ENCODE measurements around the gene FGF8. TPM values are rescaled to one million over a fixed set of nuclear protein-coding genes. Genes with fewer than 3 reads are reported as not detected.

FGF8 gene
- total RNA-seq, 2 experiments from 2014 or later = 0.38 TPM; not detected in 1

DNA sequence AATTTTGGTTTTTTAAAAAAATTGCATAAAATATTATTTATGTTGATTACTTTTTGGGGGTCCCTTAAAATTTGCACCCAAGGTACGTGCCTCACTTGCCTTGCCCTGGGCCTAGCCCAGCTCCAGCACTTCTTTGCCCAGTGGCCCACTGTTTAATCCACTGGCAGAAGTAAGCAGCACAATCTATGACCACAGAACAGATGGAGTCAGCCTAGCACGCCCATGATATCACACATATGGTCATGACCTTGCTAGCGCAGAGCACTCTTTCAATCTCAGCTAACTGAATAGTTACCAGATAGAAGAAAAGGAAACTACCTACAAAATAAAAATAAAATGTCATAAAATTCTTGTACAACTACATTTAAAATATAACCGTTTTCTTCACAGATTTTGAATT, 36.7 kb upstream of the FGF8 start:
- ChIA-PET CTCF (interaction anchor here (0.8 to 1.9 kb wide), 7 partner anchors 18 to 261 kb away, joined by 3 to 12 read pairs (median 5); no protein-coding TSS in a partner anchor), POLR2A (interaction anchor here (0.6 to 1.4 kb wide), 2 partner anchors 9 to 11 kb away, joined by 4 to 6 read pairs; no protein-coding TSS in a partner anchor)
- peaks cover 51% of the 10 kb centered on the region for H3K4me1 Mint-ChIP-seq (ENCODE audit: low read depth)
- no peak for DNase-seq
- no peaks in the 10 kb centered on the region for H3K9me3 Mint-ChIP-seq
- TF ChIP-seq, protein P1, sequence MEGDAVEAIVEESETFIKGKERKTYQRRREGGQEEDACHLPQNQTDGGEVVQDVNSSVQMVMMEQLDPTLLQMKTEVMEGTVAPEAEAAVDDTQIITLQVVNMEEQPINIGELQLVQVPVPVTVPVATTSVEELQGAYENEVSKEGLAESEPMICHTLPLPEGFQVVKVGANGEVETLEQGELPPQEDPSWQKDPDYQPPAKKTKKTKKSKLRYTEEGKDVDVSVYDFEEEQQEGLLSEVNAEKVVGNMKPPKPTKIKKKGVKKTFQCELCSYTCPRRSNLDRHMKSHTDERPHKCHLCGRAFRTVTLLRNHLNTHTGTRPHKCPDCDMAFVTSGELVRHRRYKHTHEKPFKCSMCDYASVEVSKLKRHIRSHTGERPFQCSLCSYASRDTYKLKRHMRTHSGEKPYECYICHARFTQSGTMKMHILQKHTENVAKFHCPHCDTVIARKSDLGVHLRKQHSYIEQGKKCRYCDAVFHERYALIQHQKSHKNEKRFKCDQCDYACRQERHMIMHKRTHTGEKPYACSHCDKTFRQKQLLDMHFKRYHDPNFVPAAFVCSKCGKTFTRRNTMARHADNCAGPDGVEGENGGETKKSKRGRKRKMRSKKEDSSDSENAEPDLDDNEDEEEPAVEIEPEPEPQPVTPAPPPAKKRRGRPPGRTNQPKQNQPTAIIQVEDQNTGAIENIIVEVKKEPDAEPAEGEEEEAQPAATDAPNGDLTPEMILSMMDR (IDR thresholded peaks at IDR 0.05) = no peak
- intact Hi-C loops (cut with micrococcal nuclease) = no loop called here
- peak overlapping the region; percentile 55 for H3K27ac Mint-ChIP-seq
- no peaks in the 10 kb centered on the region for H3K27me3 Mint-ChIP-seq
- no peak for ATAC-seq
- peaks cover 73% of the 10 kb centered on the region for H3K36me3 Mint-ChIP-seq (ENCODE audit: low read depth)
- no peak overlapping the region for H3K4me3 Mint-ChIP-seq

DNA sequence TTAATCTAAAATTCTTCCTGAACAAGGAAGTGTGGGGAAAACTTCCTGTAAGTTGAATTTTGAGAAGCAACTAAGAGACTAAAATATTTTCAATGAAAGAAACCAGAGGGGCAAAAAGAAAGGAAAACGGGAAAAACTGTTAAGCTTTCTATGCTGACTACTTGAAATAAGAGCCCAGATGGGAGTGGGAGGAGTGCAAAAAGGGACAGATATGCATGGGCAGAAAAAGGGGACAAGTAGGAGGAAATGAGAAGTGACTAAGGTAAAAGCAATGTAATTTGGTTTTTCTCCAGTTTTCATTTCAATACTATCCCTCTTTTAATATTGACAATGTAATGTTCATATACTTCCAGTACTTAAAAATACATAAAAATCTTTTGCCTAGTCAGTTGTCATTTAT, 31.2 kb upstream of the FGF8 start:
- CTCF ChIA-PET = interaction anchor here (1.3 to 1.6 kb wide), 3 partner anchors 23 to 29 kb away, joined by 3 to 5 read pairs (median 3); no protein-coding TSS in a partner anchor
- Mint-ChIP-seq H3K4me3 (no peak overlapping the region), H3K27ac (peak overlapping the region; percentile 52), H3K27me3 (no peaks in the 10 kb centered on the region), H3K4me1 (ENCODE audit: low read depth) (peaks cover 34% of the 10 kb centered on the region), H3K36me3 (ENCODE audit: low read depth) (peaks cover 58% of the 10 kb centered on the region), H3K9me3 (no peaks in the 10 kb centered on the region)
- DNase-seq = no peak
- POLR2A ChIA-PET = interaction anchor here (0.8 to 4.2 kb wide), 2 partner anchors 10 to 11 kb away, joined by 3 to 13 read pairs; partner anchors contain the start of gene OGA
- ATAC-seq = no peak
- TF ChIP-seq, protein P1 (IDR thresholded peaks at IDR 0.05) = no peak
- intact Hi-C loops (cut with micrococcal nuclease) = no loop called here

DNA sequence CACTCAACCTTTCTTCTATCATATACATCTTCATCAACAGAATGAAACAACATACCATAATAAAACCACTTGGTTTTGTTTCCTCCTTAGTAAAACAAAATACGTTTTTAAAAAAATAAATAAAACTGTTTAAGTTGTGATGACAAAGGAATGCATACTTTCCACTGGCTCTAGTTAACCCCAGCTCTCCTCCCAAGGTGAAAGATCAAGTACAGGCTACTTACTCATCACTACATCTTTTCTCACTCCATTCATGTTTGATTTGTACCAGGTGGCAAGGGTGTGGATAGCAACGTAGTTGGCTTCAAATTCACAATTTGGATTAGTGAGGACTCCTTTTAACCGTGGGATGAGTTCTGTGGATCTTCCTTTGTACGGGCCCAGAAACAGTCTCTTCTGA, 27.6 kb upstream of the FGF8 start:
- intact Hi-C loops (cut with micrococcal nuclease) = no loop called here
- POLR2A ChIA-PET = interaction anchor here (0.8 to 1.4 kb wide), 2 partner anchors 9 to 16 kb away, joined by 4 to 5 read pairs; no protein-coding TSS in a partner anchor
- H3K27ac Mint-ChIP-seq = peak overlapping the region; percentile 21

DNA sequence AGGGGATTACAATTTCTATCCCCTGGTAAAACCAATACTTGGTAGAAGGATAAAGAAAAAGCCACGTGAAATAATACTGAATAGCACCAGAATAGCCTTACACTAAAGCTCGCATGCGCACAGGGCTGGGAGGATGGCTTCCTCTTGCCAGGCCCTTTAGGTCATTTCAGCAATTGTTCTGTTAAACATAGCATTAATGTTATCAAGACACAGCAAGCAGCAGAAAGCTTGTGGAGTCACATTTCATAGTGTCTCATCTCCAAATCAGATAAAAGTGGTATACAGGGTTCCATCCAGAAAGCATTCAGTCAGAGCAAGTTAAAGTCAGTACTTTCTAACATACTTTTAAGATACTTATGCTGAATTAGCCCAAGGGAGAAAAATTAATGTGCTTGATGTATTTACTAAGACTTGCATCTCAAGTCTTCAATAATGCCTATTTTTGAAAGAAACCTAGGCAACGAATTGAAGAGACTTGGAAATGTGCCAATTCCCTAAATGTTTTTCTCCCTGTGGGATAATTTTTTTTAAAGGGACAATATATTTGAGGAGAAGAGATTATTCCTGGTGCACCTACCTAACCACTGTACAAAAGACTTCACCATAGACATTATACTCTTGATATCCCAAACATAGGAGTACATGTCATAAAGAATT, 21.6 kb upstream of the FGF8 start:
- ATAC-seq = no peak
- no peak for DNase-seq
- TF ChIP-seq, protein P1 (IDR thresholded peaks at IDR 0.05) = no peak
- H3K27ac Mint-ChIP-seq = peak overlapping the region; percentile 67
- no peaks in the 10 kb centered on the region for H3K9me3 Mint-ChIP-seq
- ChIA-PET CTCF (interaction anchor here (0.8 to 5.7 kb wide), 4 partner anchors 16 to 195 kb away, joined by 3 to 33 read pairs (median 8); no protein-coding TSS in a partner anchor), POLR2A (interaction anchor here (2.6 to 5.6 kb wide), 3 partner anchors 15 to 21 kb away, joined by 10 to 34 read pairs (median 15); partner anchors contain the start of genes NPM3 and OGA)
- intact Hi-C loops (cut with micrococcal nuclease) = no loop called here
- H3K4me3 Mint-ChIP-seq = no peak overlapping the region
- H3K36me3 Mint-ChIP-seq (ENCODE audit: low read depth) = peaks cover 66% of the 10 kb centered on the region
- H3K27me3 Mint-ChIP-seq = no peaks in the 10 kb centered on the region
- H3K4me1 Mint-ChIP-seq (ENCODE audit: low read depth) = peaks cover 25% of the 10 kb centered on the region

More for the DNA sequence above, 27.6 kb upstream of the FGF8 start:
- ATAC-seq = no peak
- Mint-ChIP-seq H3K4me1 (ENCODE audit: low read depth) (peaks cover 30% of the 10 kb centered on the region), H3K36me3 (ENCODE audit: low read depth) (peaks cover 61% of the 10 kb centered on the region), H3K27me3 (no peaks in the 10 kb centered on the region), H3K4me3 (no peak overlapping the region), H3K9me3 (no peaks in the 10 kb centered on the region)
- CTCF ChIA-PET = interaction anchor here (1.0 to 1.4 kb wide), 2 partner anchors 14 to 22 kb away, joined by 3 read pairs; no protein-coding TSS in a partner anchor
- no peak for DNase-seq
- TF ChIP-seq, protein P1 (IDR thresholded peaks at IDR 0.05) = no peak

DNA sequence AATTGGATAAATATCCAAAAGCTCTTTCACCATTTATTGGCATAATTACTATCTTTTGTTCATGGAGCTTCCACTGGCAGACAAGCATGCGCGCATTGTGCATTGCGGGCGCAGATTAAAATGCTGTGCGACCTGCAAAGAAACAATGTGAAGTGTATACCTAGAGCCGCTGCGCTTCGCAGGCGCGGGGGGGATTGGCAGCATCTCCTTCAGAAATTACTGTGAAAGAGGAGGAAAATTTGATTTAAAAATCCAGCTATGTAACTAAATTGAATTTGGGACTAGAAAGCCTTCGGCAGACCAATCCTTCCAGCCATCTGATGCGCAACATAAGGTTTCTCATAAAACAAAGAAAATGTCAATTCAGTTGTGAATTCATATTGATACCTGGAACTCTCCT, 17.6 kb upstream of the FGF8 start:
- TF ChIP-seq, protein P1 (IDR thresholded peaks at IDR 0.05) = no peak
- DNase-seq (no peak), ATAC-seq (no peak)
- intact Hi-C loops (cut with micrococcal nuclease) = no loop called here
- H3K27ac Mint-ChIP-seq = no peak overlapping the region
- peaks cover 49% of the 10 kb centered on the region for H3K36me3 Mint-ChIP-seq (ENCODE audit: low read depth)
- no peaks in the 10 kb centered on the region for H3K9me3 Mint-ChIP-seq
- H3K4me1 Mint-ChIP-seq (ENCODE audit: low read depth) = peaks cover 7% of the 10 kb centered on the region
- no peaks in the 10 kb centered on the region for H3K27me3 Mint-ChIP-seq
- CTCF ChIA-PET = interaction anchor here (1.1 to 5.7 kb wide), 4 partner anchors 10 to 48 kb away, joined by 3 to 33 read pairs (median 4); partner anchors contain the start of gene NPM3
- no peak overlapping the region for H3K4me3 Mint-ChIP-seq
- POLR2A ChIA-PET = interaction anchor here (5.6 kb wide), 1 partner anchor 11 kb away, joined by 34 read pairs; the partner anchor contains the start of gene NPM3
